Neural progenitor cell (in vitro differentiated cells): ENCODE measurements around the gene ANKS1B.

Experiments
- CTCF ChIP-seq: fragments of 200-600 bp; sonication (generic); IDR thresholded peaks from 2 replicates; pipeline ENCODE4 v1.5.1; 2017; ENCODE audit warnings: antibody characterized with exemption, mild to moderate bottlenecking
- EZH2 ChIP-seq: fragments of 200-600 bp; sonication (generic); IDR thresholded peaks from 2 replicates; pipeline ENCODE4 v1.6.1; 2017; ENCODE audit warnings: antibody characterized with exemption, mild to moderate bottlenecking, moderate library complexity

DNA sequence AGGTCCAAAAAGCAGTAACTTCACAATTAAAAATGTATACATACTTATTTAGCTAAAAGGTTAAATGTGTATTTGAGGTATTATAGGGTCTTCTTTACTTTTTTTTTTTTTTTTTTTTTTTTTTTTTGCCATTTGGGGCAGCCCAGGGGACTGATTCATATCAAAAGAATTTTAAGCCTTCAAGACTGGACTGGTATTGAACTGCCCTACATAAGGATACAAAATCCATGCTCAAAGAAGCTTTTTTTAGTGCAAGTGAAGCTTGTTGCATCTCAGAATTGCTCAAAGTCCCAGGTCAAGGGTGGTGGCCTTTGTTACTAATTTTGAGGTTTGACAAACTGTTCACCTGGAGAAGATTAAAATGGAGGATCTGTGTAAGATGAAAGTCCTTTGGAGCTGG, 1215.7 kb downstream of the ANKS1B start:
- TF ChIP-seq CTCF: no peak
- no peak for TF ChIP-seq EZH2
